ENCODE measurements around the gene PARP15.
"Not testable (repeated sequence)": the region's sequence is repeated elsewhere in the genome, so short reads cannot be mapped to it uniquely, and the experiment has no call there.

The PARP15 gene

GRCh38 chr3:122577409-122578031 lies at the start of gene PARP15:
Gene PARP15, plus strand, starts transcription at chr3:122577650. Its CDS starts 18 bp downstream, at chr3:122577668.
- DNase-seq: no peak

- DNase-seq: no peak
Measured at GRCh38 chr3:122530164-122530563, 47.3 kb upstream of the PARP15 start.

GRCh38 chr3:122533480-122533879 lies 44.0 kb upstream of the PARP15 start:
- no peak for DNase-seq

- no peak for DNase-seq
Measured at GRCh38 chr3:122533931-122534334, 43.5 kb upstream of the PARP15 start.

- DNase-seq: no peak
Measured at GRCh38 chr3:122535964-122536631, 41.4 kb upstream of the PARP15 start.

GRCh38 chr3:122536632-122537001 lies 40.8 kb upstream of the PARP15 start:
- no peak for DNase-seq

GRCh38 chr3:122538956-122539490 lies 38.4 kb upstream of the PARP15 start:
- no peak for DNase-seq

- DNase-seq: no peak
Measured at GRCh38 chr3:122546151-122546550, 31.3 kb upstream of the PARP15 start.

GRCh38 chr3:122548076-122548475 lies 29.4 kb upstream of the PARP15 start:
- no peak for DNase-seq

- DNase-seq: no peak
Measured at GRCh38 chr3:122548619-122549018, 28.8 kb upstream of the PARP15 start.

GRCh38 chr3:122553171-122553570 lies 24.3 kb upstream of the PARP15 start:
- no peak for DNase-seq

- no peak for DNase-seq
Measured at GRCh38 chr3:122555275-122556071, 22.0 kb upstream of the PARP15 start.

- no peak for DNase-seq
Measured at GRCh38 chr3:122557356-122557755, 20.1 kb upstream of the PARP15 start.

GRCh38 chr3:122558605-122559004 lies 18.8 kb upstream of the PARP15 start:
- no peak for DNase-seq

GRCh38 chr3:122559906-122560305 lies 17.5 kb upstream of the PARP15 start:
- no peak for DNase-seq

- peak; percentile 77 for DNase-seq
Measured at GRCh38 chr3:122560680-122561079, 16.8 kb upstream of the PARP15 start.

GRCh38 chr3:122562923-122563716 lies 14.3 kb upstream of the PARP15 start:
- no peak for DNase-seq

- DNase-seq: no peak
Measured at GRCh38 chr3:122563717-122564025, 13.8 kb upstream of the PARP15 start.

- DNase-seq: no peak
Measured at GRCh38 chr3:122564155-122564912, 13.1 kb upstream of the PARP15 start, which contains the start of the genes DTX3L and PARP9. Gene DTX3L, plus strand, starts transcription at chr3:122564338. Its CDS starts 89 bp downstream, at chr3:122564427. Gene PARP9, minus strand, starts transcription at chr3:122564300. Its CDS starts 4,680 bp downstream, at chr3:122559620.

GRCh38 chr3:122568131-122568530 lies 9.3 kb upstream of the PARP15 start:
- DNase-seq: not testable (repeated sequence)

- DNase-seq: no peak
Measured at GRCh38 chr3:122568755-122569154, 8.7 kb upstream of the PARP15 start.

GRCh38 chr3:122572940-122573412 lies 4.5 kb upstream of the PARP15 start:
- DNase-seq: no peak

Measured in NCI-H82 (cell line).